ENCODE results near the gene RAP2C.
"Not testable (repeated sequence)": the region's sequence is repeated elsewhere in the genome, so short reads cannot be mapped to it uniquely, and the experiment has no call there.

Gene RAP2C

DNA sequence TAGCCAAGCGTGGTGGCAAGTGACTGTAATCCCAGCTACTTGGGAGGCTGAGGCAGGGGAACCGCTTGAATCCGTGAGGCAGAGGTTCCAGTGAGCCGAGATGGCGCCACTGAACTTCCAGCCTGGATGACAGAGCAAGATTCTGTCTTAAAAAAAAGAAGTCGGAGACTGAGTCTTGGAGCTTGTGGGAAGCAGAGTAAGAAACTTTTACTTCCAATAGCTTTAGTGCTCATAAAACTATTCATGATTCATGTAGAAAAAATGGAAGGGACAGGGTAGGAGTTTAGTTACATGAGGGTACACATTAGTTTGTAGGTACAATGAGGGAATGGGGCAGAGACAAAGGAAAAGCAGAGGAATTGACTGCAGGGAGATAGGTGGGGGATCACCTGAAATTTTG, 19.3 kb downstream of the RAP2C start:
- ATAC-seq (no peak), DNase-seq (no peak)

DNA sequence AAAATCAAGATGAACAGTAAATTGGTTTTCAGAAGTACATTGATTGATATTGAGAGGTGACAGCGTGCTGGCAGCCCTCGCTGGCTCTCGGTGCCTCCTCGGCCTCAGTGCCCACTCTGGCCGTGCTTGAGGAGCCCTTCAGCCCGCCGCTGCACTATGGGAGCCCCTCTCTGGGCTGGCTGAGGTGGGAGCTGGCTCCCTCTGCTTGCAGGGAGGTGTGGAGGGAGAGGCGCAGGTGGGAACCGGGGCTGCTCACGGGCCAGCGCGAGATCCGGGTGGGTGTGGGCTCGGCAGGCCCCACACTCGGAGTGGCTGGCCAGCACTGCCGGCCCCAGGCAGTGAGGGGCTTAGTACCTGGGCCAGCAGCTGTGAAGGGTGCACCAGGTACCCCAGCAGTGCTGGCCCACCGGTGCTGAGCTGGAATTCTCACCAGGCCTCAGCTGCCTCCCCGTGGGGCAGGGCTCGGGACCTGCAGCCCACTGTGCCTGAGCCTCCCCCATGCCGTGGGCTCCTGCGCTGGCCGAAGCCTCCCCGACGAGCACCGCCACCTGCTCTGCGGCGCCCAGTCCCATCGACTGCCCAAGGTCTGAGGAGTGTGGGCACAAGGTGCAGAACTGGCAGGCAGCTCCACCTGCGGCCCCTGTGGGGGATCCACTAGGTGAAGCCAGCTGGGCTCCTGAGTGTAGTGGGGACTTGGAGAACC, 25.2 kb downstream of the RAP2C start:
- no peak for DNase-seq
- no peak for ATAC-seq

DNA sequence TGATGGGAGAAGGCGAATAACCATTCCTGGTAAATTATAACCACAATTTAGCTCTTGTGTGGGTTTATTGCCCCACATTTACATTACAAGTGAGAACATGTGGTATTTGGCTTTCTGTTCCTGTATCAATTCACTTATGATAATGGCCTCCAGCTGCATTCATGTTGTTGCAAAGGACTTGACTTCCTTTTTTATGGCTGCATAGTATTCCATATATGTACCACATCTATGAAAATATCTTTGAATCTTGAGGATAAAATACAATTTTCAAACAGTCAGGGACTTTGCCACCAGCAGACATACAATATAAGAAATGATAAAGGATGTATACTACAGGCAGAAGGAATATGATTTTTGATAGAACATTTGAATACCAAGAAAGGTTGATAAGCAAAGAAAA, 27.3 kb downstream of the RAP2C start:
- no peak for ATAC-seq
- DNase-seq, result no peak

DNA sequence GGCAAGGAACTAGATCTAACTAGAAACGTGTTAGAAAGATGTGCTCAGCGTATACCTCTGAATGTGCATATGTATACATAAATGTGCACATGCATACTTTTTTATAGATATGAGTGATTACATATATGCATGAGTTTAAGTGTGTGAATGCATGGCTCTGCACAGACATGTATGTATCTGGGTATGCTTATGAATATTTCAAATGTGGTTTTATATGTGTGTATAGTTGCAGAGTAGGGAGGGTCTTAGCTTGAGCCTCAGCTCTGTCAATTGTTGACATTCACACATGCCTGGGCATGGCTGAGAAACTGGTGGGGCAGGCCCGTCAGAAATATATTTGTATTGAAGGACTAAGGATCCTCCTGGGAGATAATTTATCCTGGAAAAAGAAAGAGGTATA, 31.1 kb downstream of the RAP2C start:
- DNase-seq, result no peak
- ATAC-seq, result no peak

DNA sequence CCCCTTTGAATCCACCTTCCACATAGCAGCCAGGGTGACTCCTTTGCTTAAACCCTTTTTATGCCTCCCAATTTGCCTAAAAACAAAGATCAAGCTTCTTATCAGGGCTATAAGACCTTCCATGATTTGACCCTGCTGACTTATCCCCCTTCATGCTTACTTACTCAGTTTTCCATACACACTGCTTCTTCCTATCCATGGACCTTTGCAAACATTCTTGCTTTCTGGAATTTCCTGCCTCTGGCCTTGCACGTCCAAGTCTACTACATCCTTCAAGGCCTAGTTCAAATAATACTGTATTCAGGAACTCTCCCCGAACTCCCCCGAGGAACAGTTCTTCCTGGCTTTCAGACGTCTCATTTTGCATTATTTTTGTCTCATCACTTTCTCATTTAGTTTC, 31.8 kb downstream of the RAP2C start:
- DNase-seq, result no peak
- ATAC-seq, result no peak

DNA sequence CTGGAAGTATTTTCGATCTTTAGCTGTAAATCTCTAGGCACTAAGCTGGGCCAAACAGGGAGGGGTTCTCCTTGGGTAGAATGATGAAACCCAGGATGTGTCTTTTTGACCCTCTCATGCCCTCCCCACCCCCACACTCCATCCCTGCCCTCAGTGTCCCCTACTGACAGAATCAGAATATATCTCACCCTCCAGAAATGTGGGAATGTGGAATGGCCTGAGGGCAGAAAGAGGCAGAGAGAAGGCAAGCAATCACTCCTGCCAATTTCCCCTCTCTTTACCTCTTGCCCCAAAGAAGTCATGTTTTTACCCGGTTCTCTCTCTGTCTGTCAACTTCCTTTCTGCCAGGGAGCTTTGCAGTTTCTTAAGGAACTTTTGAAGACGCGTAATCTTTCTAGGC, 34.4 kb downstream of the RAP2C start:
- DNase-seq, result no peak

DNA sequence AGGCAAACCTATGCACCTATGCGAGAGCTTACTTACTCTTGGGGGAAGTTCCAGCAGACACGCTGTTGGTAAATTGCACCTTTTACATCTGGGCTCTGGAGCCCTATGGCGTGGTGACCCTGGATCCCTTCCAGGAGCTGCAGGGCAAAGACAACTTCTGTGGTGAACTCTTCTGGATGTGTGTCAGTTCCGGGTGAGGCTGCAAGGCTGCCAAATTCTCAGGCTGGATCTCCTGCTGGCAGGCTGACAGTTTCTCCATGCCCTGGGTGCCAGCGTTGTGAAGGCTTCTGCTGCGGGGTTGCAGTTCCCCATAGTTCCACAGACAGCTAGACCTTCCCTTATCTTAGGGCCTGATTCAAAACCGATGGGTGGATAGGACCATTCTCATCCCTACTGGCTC, 37.9 kb downstream of the RAP2C start:
- ATAC-seq (no peak), DNase-seq (no peak)

More for the DNA sequence above, 34.4 kb downstream of the RAP2C start:
- no peak for ATAC-seq

DNA sequence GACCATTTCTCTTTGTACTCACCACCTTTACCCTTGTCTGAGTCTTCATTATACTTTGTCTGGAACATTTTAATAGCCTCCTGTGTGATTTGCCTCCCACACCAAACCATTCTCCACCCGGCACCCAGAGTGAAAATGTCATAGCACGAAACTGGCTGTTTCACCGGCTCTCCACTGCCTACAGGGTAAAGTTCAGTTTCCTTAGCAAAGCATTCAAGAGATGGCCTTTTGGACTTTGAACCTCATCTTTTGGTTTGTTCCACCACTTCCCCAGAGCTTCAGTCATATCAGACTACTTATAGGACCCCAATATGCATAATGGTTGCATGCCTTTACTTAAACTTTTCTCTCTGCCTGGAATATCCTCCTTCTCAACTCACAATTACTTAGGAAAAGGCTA, 38.3 kb downstream of the RAP2C start:
- ATAC-seq, result no peak
- no peak for DNase-seq

DNA sequence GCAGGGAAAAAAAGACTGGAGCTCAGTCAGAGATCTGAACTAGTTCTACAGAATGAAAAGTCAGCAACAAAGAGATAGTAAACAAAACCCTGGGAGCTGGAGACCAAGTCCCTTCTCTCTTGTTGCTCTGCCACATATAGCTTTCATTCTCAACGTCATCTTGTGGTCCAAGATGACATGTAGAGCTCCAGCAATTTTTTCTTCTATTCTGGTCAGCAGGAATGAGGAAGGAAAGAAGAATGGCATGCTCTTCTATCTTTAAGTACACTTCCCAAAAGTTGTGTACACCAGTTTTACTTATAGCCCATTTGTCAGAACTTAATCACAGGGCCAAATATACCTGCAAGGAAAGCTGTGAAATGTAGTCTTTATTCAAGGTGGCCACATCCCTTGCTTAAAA, 45.6 kb downstream of the RAP2C start:
- no peak for DNase-seq
- ATAC-seq, result no peak

DNA sequence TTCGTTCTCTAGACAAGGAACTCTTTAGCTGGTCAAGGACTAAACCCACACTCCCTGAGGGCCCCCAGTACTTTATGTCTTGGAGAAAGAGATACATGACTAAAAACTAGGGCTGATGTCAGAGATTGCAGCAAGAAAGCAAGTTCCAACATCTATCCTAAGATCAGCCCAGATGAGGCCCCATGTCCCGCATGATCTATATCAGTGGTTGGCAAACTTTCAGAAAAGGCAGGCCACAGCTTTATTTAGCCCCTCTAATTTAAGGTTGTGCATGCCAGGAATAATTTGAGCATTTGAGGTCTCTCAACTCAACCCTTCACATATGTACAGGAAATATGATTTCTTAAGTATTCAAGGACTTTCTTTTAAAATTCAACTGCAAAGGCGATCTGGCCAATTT, 47.4 kb downstream of the RAP2C start:
- ATAC-seq, result no peak
- no peak for DNase-seq

DNA sequence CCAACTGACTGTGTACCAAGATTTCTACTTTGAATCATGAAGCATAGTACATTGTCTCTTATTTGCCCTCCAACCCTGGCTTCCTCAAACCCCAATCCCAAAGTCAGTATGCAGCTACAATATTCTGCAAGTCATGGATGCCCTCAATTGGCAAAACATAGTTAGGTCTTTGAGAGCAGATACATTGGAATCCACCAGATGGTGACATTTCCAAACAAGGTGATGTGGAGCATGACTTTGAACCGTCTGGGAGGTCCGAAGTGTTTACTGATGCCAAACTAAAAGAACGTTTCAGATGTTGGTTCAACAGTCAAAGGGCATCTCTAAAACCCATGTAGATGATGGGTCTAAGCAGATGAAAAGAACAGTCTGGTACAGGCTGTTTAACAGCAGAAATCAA, 47.8 kb downstream of the RAP2C start:
- no peak for DNase-seq
- ATAC-seq, result no peak

DNA sequence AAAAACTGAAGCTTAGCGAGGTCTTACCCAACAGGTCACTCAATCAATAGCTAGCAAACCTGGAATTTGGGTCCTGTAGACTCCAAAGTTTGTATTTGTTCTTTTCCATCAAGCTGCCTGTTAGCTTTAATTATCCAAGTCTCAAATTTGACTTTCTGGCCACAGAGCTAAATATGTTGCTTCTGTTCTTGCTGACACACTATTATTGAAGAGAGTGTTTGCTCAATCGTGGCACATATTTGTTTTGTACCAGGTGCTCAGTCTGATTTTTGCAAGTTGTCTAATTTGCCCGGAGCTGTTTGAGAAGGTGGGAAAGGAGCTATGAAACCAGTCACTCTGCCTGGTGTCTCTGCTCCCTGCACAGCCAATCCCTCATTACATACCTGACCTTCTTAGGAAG, 49.7 kb downstream of the RAP2C start:
- no peak for ATAC-seq

DNA sequence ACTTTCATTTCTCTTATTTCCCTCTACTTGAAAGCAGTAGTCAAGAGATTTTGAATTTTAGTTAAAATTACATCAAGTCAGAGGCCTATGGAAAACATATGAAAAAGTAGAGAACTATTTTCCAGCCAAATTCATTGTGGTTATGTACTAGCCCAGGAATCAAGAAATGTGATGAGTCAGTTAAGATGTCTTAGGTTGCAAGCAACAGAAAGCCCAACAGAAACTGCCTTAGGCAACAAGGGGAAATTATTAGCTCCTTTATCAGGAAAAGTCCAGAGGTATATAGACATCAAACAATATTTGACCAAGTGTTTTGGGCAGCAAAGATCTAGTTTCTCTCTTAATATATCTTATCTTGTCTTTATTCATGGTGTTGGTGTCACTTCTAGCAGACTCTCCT, 53.6 kb downstream of the RAP2C start:
- DNase-seq, result no peak
- no peak for ATAC-seq

More for the DNA sequence above, 49.7 kb downstream of the RAP2C start:
- DNase-seq, result no peak

DNA sequence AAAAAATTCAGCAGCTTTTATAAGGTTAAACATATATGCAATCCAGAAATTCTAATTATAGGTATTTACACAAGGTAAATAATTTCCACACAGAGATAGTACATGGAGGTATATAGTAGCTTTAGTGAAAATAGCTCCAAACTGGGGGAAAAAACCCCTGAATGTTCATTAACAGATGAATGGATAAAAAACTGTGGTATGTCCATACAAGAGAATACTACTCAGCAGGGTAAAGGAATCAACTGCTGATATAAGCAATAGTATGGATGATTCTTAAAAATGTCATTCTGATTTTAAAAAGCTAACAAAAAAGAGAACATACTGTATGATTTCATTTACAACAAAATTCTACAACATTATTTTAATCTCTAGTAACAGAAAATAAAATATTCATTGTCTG, 54.2 kb downstream of the RAP2C start:
- ATAC-seq (no peak), DNase-seq (no peak)

DNA sequence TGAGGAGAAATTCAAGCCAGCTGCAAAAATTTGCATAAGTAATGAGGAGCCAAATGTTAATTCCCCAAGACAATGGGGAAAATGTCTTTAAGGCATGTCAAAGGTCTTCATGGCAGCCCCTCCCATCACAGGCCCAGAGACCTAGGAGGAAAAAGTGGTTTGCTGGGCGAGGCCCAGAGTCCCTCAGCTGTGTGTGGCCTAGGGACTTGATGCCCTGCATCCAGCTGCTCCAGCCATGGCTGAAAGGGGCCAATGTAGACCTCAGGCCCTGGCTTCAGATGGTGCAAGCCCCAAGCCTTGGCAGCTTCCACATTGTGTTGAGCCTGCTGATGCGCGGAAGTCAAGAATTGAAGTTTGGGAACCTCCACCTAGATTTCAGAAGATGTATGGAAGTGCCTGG, 56.2 kb downstream of the RAP2C start:
- ATAC-seq, DNase-seq: not testable (repeated sequence)

DNA sequence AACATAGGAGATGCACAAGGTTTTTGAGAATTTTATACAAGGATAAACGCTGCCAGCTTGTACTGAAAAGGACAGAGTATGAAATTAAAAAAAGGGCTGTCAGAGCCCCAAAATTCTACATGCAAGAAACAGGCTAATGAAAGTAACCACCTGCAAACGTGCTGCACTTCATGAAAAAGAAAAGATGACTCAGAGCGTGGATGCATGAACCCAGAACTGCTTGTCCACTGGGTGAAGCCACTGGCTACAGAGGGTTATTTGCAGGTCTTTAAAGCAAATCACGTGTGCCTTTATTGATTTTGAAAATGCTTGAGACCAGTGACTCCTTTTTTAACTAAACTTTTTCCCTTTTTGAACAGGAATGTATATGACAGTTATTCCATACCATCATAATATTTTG, 66.1 kb downstream of the RAP2C start:
- ATAC-seq, result no peak
- no peak for DNase-seq
